GDM1 (cell line): ENCODE data around the gene LGALS9B.
"Not testable (repeated sequence)": the region's sequence is repeated elsewhere in the genome, so short reads cannot be mapped to it uniquely, and the experiment has no call there.

Experiments used
- DNase-seq: peaks from one replicate; lab custom pipeline; 2025; lab: John Stamatoyannopoulos, UW

The LGALS9B gene

DNA sequence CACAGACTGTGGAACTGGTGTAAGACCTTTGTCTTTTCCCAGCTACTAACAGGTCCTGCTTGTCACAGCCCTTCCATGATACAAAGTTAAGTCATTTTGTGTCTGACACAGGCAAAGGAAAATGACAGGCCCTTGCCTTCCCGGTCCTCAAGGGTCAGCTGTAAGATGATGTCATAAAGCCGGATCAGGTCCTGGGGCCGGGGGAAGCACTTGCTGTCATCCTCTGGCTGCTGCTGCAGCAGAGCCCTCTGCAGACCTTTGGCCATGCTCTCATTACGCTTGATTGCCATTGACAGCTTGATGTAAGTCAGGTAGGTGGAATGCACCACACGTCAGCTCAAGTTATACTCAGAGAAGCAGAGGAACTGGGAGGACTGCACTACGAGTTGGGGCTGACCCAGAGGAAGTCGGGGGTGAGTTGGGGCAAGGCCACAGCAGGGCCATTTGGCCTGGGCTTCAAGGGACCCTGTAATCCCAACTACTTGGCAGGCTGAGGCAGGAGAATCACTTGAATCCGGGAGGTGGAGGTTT lies 50.9 kb downstream of the LGALS9B start:
- DNase-seq = not testable (repeated sequence)

DNA sequence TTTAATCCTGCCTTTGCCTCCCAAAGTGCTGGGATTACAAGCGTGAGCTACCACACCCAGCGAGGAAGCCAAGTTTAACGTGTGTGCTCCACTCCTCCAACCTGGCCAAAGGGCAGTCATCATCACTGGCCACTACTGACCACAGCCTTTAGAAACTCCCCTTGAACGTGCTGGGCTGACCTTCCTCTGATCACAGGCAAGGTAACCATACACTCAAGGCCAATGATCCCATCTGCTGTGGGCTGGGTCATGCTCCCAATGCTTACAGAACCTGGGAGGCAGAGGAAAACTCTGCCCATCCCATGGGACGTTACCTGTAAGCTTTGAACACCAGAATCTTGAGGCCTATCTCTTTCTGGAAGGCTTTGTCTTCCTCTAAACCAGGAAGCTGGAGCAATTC lies 51.9 kb downstream of the LGALS9B start:
- not testable (repeated sequence) for DNase-seq

DNA sequence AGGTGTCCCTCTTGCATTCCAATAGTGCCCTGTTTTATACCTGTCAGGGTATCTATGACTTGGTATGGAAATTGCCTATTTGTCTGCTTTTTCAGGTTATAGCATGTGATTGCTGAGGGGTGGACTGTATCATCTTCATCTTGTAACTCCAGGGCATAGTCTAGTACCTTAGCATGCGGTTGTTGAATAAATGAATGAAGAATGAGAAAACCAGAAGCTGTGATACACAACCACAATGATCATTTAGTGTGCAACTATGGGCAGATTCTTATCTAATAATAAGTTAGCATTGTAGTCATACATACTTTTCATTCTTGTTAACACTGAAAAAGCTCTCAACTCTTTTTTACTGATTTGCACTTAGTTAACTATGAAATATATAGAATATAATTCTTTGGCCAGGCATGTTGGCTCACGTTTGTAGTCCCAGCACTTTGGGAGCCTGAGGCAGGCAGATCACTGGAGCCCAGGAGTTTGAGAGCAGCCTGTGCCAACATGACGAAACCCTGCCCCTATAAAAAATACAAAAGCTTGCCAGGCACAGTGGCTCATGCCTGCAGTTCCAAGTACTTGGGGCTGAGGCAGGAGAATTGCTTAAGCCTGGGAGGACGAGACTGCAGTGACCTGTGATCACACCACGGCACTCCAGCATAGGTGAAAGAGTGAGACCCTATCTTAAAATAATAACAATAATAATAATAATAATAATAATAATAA lies 65.9 kb downstream of the LGALS9B start:
- not testable (repeated sequence) for DNase-seq

DNA sequence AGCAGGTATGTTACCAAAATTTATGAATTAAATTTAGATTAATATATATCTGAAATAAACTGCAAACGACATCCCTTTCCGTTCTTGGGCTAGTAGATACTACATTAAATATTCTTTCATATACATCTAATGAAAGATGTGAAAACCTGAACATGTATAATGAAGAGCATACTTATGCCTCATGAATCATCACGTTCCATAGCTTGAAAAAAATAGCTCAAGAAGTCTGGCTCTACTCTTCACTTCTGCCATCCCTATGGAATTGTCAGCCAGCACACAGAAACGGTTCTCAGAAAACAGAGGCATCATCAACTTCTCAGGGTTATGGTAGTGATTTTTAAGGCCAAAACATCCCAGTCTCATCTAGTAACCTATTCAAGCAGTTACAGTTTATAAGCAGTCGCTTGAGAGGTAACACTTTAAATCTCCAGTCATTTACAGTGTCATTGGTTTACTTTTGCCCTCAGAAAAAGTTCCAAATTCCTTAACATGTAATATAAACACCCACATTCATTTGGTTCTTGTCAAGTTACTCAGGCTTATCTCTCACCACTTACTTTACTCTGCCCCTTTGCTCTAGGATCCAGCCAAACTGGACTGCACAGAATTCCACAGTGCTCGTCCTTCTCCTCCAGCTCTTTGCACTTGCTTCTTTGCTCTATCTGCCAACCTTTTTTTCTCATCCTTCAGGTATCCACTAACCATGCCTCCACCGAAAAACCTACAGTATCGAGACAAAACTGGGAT lies 66.6 kb downstream of the LGALS9B start:
- not testable (repeated sequence) for DNase-seq
